Measurements from ENCODE around the gene FGF21.
"Not testable (repeated sequence)": the region's sequence is repeated elsewhere in the genome, so short reads cannot be mapped to it uniquely, and the experiment has no call there.

FGF21 gene

GRCh38 chr19:48751845-48752495 is 3.4 kb upstream of the FGF21 start:
- no peak for DNase-seq (ENCODE audit: low spot score)

- DNase-seq (ENCODE audit: low spot score), result peak; percentile 63
These were observed 2.6 kb upstream of the FGF21 start, which contains the start of gene FUT1 for GRCh38 chr19:48752496-48753365. Gene FUT1, minus strand, starts transcription at chr19:48752641. Its CDS starts 1,360 bp downstream, at chr19:48751281.

- no peak for DNase-seq (ENCODE audit: low spot score)
These were observed 463 bp downstream of the FGF21 start for GRCh38 chr19:48755787-48756186.

GRCh38 chr19:48756212-48756611 is 888 bp downstream of the FGF21 start:
- no peak for DNase-seq (ENCODE audit: low spot score)

- no peak for DNase-seq (ENCODE audit: low spot score)
These were observed 1.4 kb downstream of the FGF21 start for GRCh38 chr19:48756686-48757085.

GRCh38 chr19:48757089-48757675 is 1.9 kb downstream of the FGF21 start:
- no peak for DNase-seq (ENCODE audit: low spot score)

GRCh38 chr19:48757741-48758144 is 2.4 kb downstream of the FGF21 start:
- no peak for DNase-seq (ENCODE audit: low spot score)

- peak; percentile 75 for DNase-seq (ENCODE audit: low spot score)
These were observed 5.3 kb downstream of the FGF21 start for GRCh38 chr19:48760504-48761205.

- DNase-seq (ENCODE audit: low spot score), result not testable (repeated sequence)
These were observed 10.5 kb downstream of the FGF21 start for GRCh38 chr19:48765816-48766215.

GRCh38 chr19:48768171-48768753 is 12.9 kb downstream of the FGF21 start:
- not testable (repeated sequence) for DNase-seq (ENCODE audit: low spot score)

- DNase-seq (ENCODE audit: low spot score), result no peak
These were observed 13.8 kb downstream of the FGF21 start for GRCh38 chr19:48768994-48769713.

GRCh38 chr19:48770266-48770665 is 14.9 kb downstream of the FGF21 start:
- no peak for DNase-seq (ENCODE audit: low spot score)

- DNase-seq (ENCODE audit: low spot score), result no peak
These were observed 15.6 kb downstream of the FGF21 start for GRCh38 chr19:48770734-48771472.

- no peak for DNase-seq (ENCODE audit: low spot score)
These were observed 17.2 kb downstream of the FGF21 start for GRCh38 chr19:48772503-48772953.

- DNase-seq (ENCODE audit: low spot score), result no peak
These were observed 21.8 kb downstream of the FGF21 start for GRCh38 chr19:48777139-48777538.

GRCh38 chr19:48777720-48778119 is 22.4 kb downstream of the FGF21 start:
- DNase-seq (ENCODE audit: low spot score), result no peak

- DNase-seq (ENCODE audit: low spot score), result no peak
These were observed 24.3 kb downstream of the FGF21 start for GRCh38 chr19:48779636-48780035.

GRCh38 chr19:48780631-48781391 is 25.5 kb downstream of the FGF21 start:
- DNase-seq (ENCODE audit: low spot score), result peak; percentile 75

- no peak for DNase-seq (ENCODE audit: low spot score)
These were observed 29.2 kb downstream of the FGF21 start for GRCh38 chr19:48784527-48784926.

GRCh38 chr19:48786422-48786821 is 31.1 kb downstream of the FGF21 start:
- DNase-seq (ENCODE audit: low spot score), result not testable (repeated sequence)
